HG03469 (cell line): ENCODE data around the gene NINJ2.
A peak's percentile ranks its signal among the peaks of the same experiment; 100 is the strongest.
"Not testable (repeated sequence)": the region's sequence is repeated elsewhere in the genome, so short reads cannot be mapped to it uniquely, and the experiment has no call there.

Experiments
- ATAC-seq: cut with Tn5 transposase; IDR thresholded peaks from one replicate; pipeline ENCODE4 v1.9.1; 2021; ENCODE audit warnings: mild to moderate bottlenecking, moderate library complexity, moderate number of reproducible peaks; ENCODE audit not compliant: unreplicated experiment

NINJ2 gene

GRCh38 chr12:642633-643474 lies 20.4 kb downstream of the NINJ2 start:
- peak; percentile 32 for ATAC-seq

- not testable (repeated sequence) for ATAC-seq
These were observed 21.9 kb downstream of the NINJ2 start for GRCh38 chr12:641321-641720.

- ATAC-seq, result no peak
These were observed 22.5 kb downstream of the NINJ2 start for GRCh38 chr12:640773-641172.

GRCh38 chr12:639988-640387 lies 23.3 kb downstream of the NINJ2 start:
- ATAC-seq, result no peak

- no peak for ATAC-seq
These were observed 23.7 kb downstream of the NINJ2 start for GRCh38 chr12:639566-639965.

GRCh38 chr12:638953-639557 lies 24.2 kb downstream of the NINJ2 start:
- no peak for ATAC-seq

GRCh38 chr12:636632-637031 lies 26.6 kb downstream of the NINJ2 start:
- no peak for ATAC-seq

GRCh38 chr12:633731-634130 lies 29.5 kb downstream of the NINJ2 start:
- ATAC-seq, result no peak

- no peak for ATAC-seq
These were observed 31.0 kb downstream of the NINJ2 start for GRCh38 chr12:632102-632696.

GRCh38 chr12:630656-631632 lies 32.3 kb downstream of the NINJ2 start:
- peak; percentile 79 for ATAC-seq

GRCh38 chr12:628742-629078 lies 34.5 kb downstream of the NINJ2 start:
- not testable (repeated sequence) for ATAC-seq

GRCh38 chr12:627863-628741 lies 35.1 kb downstream of the NINJ2 start:
- ATAC-seq, result no peak

GRCh38 chr12:627285-627684 lies 36.0 kb downstream of the NINJ2 start:
- no peak for ATAC-seq

GRCh38 chr12:625998-626397 lies 37.2 kb downstream of the NINJ2 start:
- ATAC-seq, result no peak

GRCh38 chr12:623865-624372 lies 39.3 kb downstream of the NINJ2 start:
- no peak for ATAC-seq

GRCh38 chr12:623172-623864 lies 39.9 kb downstream of the NINJ2 start:
- ATAC-seq, result no peak

- no peak for ATAC-seq
These were observed 40.8 kb downstream of the NINJ2 start for GRCh38 chr12:622416-622815.

GRCh38 chr12:619346-619745 lies 43.9 kb downstream of the NINJ2 start:
- no peak for ATAC-seq

GRCh38 chr12:618605-619004 lies 44.6 kb downstream of the NINJ2 start:
- ATAC-seq, result no peak
